Endothelial cell of umbilical vein (primary cell): ENCODE data around the gene TGM1. TPM values are rescaled to one million over a fixed set of nuclear protein-coding genes. Genes with fewer than 3 reads are reported as not detected.

Experiments used
- BruUV-seq: library from RNA; stranded (reverse); fragments of 400-500 nt; replicated peaks from 2 replicates; lab custom pipeline; 2021; lab: Mats Ljungman, UMichigan
- CTCF ChIA-PET: fragments of 300-600, 350-600 bp; sonication (Branson Sonifier 250); formaldehyde crosslinking; loops from one replicate; lab custom pipeline; 2021; ENCODE audit warnings: antibody characterized with exemption, inconsistent platforms; lab: Charles Lee
- POLR2A ChIA-PET: fragments of 300-600, 350-600 bp; sonication (Branson Sonifier 250); formaldehyde crosslinking; loops from one replicate; lab custom pipeline; 2021; ENCODE audit warnings: antibody characterized with exemption, inconsistent platforms; lab: Charles Lee
- DNase-seq: peaks from one replicate; pipeline ENCODE4 v3.0.0-alpha.2; 2011; ENCODE audit warnings: low read depth, low spot score
- FAIRE-seq: peaks from 2 replicates; lab custom pipeline; 2011; peaks lifted over from hg19 to GRCh38; lab: Jason Lieb, UNC
- H2AFZ ChIP-seq: 2 replicates; pipeline ENCODE4 v1.6.0; 2012; ENCODE audit warnings: low read depth, low read length, control low read depth, inconsistent platforms
- H3K27ac ChIP-seq: 2 replicates; pipeline ENCODE4 v1.5.1; 2011; ENCODE audit warnings: low read depth, mild to moderate bottlenecking, control low read depth, low read length, moderate library complexity; ENCODE audit not compliant: insufficient read depth
- H3K27me3 ChIP-seq, 2 experiments: 2 replicates each; pipeline versions ENCODE4 v1.6.0 to v1.6.1; 2011; ENCODE audit warnings: low read length in 2 of 2, mixed read lengths in 1 of 2; ENCODE audit not compliant: control insufficient read depth in 2 of 2, insufficient read depth in 2 of 2
- H3K36me3 ChIP-seq, 2 experiments: 2 replicates in 1 of 2; 3 replicates in 1 of 2; pipeline ENCODE4 v1.5.1; 2011; ENCODE audit warnings: low read length in 2 of 2, mild to moderate bottlenecking in 1 of 2, moderate library complexity in 1 of 2; ENCODE audit not compliant: control insufficient read depth in 2 of 2, insufficient read depth in 2 of 2; ENCODE audit errors: extremely low read depth in 1 of 2
- H3K4me1 ChIP-seq: 3 replicates; pipeline ENCODE4 v1.5.1; 2011; ENCODE audit warnings: mild to moderate bottlenecking, low read length; ENCODE audit not compliant: control insufficient read depth, insufficient read depth; ENCODE audit errors: extremely low read depth
- H3K4me2 ChIP-seq: 2 replicates; pipeline ENCODE4 v1.6.1; 2011; ENCODE audit warnings: low read length, control low read depth, mixed read lengths; ENCODE audit not compliant: insufficient read depth
- H3K4me3 ChIP-seq, 3 experiments: fragments of 200-600 bp in 1 of 3; sonication (generic), shearing (Covaris generic) in 1 of 3; replicated peaks in 1 of 3; 2 replicates each; pipeline ENCODE4 v1.5.1; 2011 to 2016; ENCODE audit warnings: control low read depth in 3 of 3, low read length in 3 of 3, mild to moderate bottlenecking in 2 of 3, inconsistent platforms in 1 of 3, low read depth in 1 of 3, moderate library complexity in 1 of 3; ENCODE audit not compliant: insufficient read depth in 1 of 3
- H3K79me2 ChIP-seq: 2 replicates; pipeline ENCODE4 v1.6.0; 2012; ENCODE audit warnings: low read length, inconsistent platforms; ENCODE audit not compliant: control insufficient read depth, insufficient read depth
- H3K9ac ChIP-seq: replicated peaks from 2 replicates; pipeline ENCODE3; 2011; ENCODE audit warnings: low read length, control low read depth; ENCODE audit not compliant: insufficient read depth; ENCODE audit errors: extremely low read depth
- H3K9me1 ChIP-seq: replicated peaks from 3 replicates; pipeline ENCODE4 v1.6.0; 2011; ENCODE audit warnings: mild to moderate bottlenecking, low read length; ENCODE audit not compliant: control insufficient read depth, insufficient read depth; ENCODE audit errors: extremely low read depth
- H3K9me3 ChIP-seq: replicated peaks from 2 replicates; pipeline ENCODE4 v1.5.1; 2012; ENCODE audit warnings: low read length, inconsistent platforms; ENCODE audit not compliant: control insufficient read depth, insufficient read depth
- H4K20me1 ChIP-seq: replicated peaks from 2 replicates; pipeline ENCODE3; 2011; ENCODE audit warnings: mild to moderate bottlenecking, low read length; ENCODE audit not compliant: control insufficient read depth, insufficient read depth; ENCODE audit errors: extremely low read depth
- CTCF ChIP-seq, 2 donors: IDR thresholded peaks; 1 replicate in 1 of 2; 2 replicates in 1 of 2; pipeline ENCODE4 v1.5.1; 2011; ENCODE audit warnings: low read length in 2 of 2, mild to moderate bottlenecking in 2 of 2, moderate library complexity in 2 of 2, control low read depth in 1 of 2, inconsistent platforms in 1 of 2, low read depth in 1 of 2; ENCODE audit not compliant: insufficient read depth in 1 of 2; ENCODE audit errors: extremely low read depth in 1 of 2
- EZH2 ChIP-seq: IDR thresholded peaks from 2 replicates; pipeline ENCODE4 v1.6.1; 2012; ENCODE audit warnings: borderline replicate concordance, low read depth, mild to moderate bottlenecking, moderate library complexity, low read length, inconsistent platforms; ENCODE audit not compliant: severe bottlenecking
- FOS ChIP-seq: IDR thresholded peaks from 2 replicates; pipeline ENCODE4 v1.6.1; 2011; ENCODE audit warnings: mild to moderate bottlenecking, low read length, moderate library complexity, borderline replicate concordance; ENCODE audit not compliant: insufficient read depth
- GATA2 ChIP-seq: IDR thresholded peaks from 2 replicates; pipeline ENCODE4 v1.7.0; 2011; ENCODE audit warnings: low read depth, mild to moderate bottlenecking, moderate library complexity, mixed read lengths, low read length; ENCODE audit not compliant: insufficient read length, insufficient read depth
- JUN ChIP-seq: IDR thresholded peaks from 2 replicates; pipeline ENCODE4 v1.6.1; 2011; ENCODE audit warnings: borderline replicate concordance, low read depth; ENCODE audit not compliant: insufficient read length, insufficient read depth
- MAX ChIP-seq: IDR thresholded peaks from 2 replicates; pipeline ENCODE4 v1.6.1; 2011; ENCODE audit not compliant: insufficient read depth, insufficient read length
- MYC ChIP-seq: IDR thresholded peaks from one replicate; pipeline ENCODE4 v1.6.1; 2011; ENCODE audit warnings: mild to moderate bottlenecking, low read depth, low read length
- POLR2A ChIP-seq: IDR thresholded peaks from 2 replicates; pipeline ENCODE4 v1.6.1; 2012; ENCODE audit warnings: low read depth, mild to moderate bottlenecking, control low read depth, low read length
- POLR2AphosphoS5 ChIP-seq: IDR thresholded peaks from 2 replicates; pipeline ENCODE4 v1.6.1; 2012; ENCODE audit warnings: low read depth, mild to moderate bottlenecking, control low read depth, low read length, moderate library complexity; ENCODE audit not compliant: insufficient read depth
- dilution Hi-C: fragments of 300-500 bp; cut with MboI; formaldehyde crosslinking; loops from one replicate; pipeline ENCODE4 v1.15.0; 2019; ENCODE audit warnings: low sequenced_read_pairs; ENCODE audit not compliant: extremely low pct_ligation_motif_present
- intact Hi-C: fragments of 100-400 bp; cut with micrococcal nuclease; formaldehyde crosslinking; loops from one replicate; pipeline ENCODE4 v1.10.0; 2022
- polyA plus RNA-seq, 4 experiments: library from polyadenylated mRNA; depleted of rRNA in 3 of 4; stranded (reverse) in 3 of 4; unstranded in 1 of 4; fragments of >200 nt; gene quantifications; 2 replicates each; pipeline versions ENCODE4 v1.2.1 to v1.2.3, GENCODE V29; 2011 to 2012; ENCODE audit warnings: missing spikeins in 1 of 4
- total RNA-seq: library from RNA; stranded (reverse); gene quantifications from 2 replicates; pipeline ENCODE4 v1.2.3, GENCODE V29; 2021

TGM1 gene
- total and polyA plus RNA-seq, 2 donors (not counting 3 experiments of a cell fraction or from before 2014, with no cell fraction given): 1.0 to 3.4 TPM

DNA sequence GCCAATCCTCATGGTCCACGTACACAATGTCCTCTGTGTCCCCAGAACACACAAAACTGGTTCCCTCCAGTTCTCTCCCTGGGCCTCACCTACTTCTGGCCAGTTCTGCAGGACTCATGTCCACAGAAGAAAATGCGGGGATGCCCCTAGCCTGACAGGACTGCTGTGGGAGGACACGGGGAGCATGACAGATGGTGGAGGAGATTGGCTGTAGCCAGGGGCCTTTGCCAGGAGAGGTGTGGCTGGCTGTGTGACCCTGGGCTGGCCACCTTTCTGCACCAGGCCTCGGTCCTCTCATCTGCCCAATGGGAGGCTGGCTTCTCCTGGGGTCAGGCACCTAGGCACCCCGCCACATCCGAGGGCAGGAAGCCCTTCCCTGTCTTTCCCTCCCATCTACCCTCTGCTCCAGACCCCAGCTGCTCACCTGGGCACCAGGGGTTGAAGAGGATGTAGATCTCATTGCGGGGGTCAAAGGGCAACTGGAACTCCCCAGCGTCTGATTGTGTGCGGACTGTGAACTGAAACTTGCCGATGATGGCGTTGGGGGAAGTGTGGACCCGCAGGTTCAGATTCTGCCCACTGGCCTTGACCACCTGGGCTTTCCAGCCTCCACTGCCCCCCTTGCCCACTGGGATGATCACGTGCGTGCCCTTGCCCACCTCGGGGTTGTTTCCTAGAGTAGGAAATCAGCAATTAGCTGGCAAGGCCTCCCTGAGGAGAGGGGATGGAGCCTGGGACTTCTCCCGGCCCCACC, 2.8 kb downstream of the TGM1 start:
- POLR2A ChIA-PET: interaction anchor here (0.6 kb wide), 1 partner anchor 40 kb away, joined by 3 read pairs; no protein-coding TSS in a partner anchor
- CTCF ChIA-PET: no interaction called here
- BruUV-seq: no TSS peak
- Histone ChIP-seq H3K9me3 (no peaks in the 10 kb centered on the region), H3K9me1 (no peaks in the 10 kb centered on the region), H3K27ac (no peak overlapping the region), H4K20me1 (no peaks in the 10 kb centered on the region), H3K4me2 (no peak overlapping the region), H3K9ac (no peak overlapping the region), H3K79me2 (no peaks in the 10 kb centered on the region), H2AFZ (no peak overlapping the region), H3K4me1 (no peaks in the 10 kb centered on the region), H3K27me3 (no peaks in the 10 kb centered on the region), H3K36me3 (no peaks in the 10 kb centered on the region), H3K4me3 (no peak overlapping the region)
- FAIRE-seq (no peak), DNase-seq (no peak)
- no peak for TF ChIP-seq EZH2
- no peak for TF ChIP-seq POLR2AphosphoS5
- no peak for TF ChIP-seq MAX
- TF ChIP-seq POLR2A: no peak
- no peak for TF ChIP-seq CTCF (IDR thresholded peaks at IDR 0.05; ENCODE audit: extremely low read depth in 1 of 2, insufficient read depth in 1 of 2, low read depth in 1 of 2, low read length in 2 of 2)
- TF ChIP-seq GATA2: no peak
- TF ChIP-seq MYC: no peak
- no peak for TF ChIP-seq JUN
- TF ChIP-seq FOS: no peak
- dilution Hi-C loops (no loop called here), intact Hi-C loops (no loop called here)
